OCI-LY1 (cell line): ENCODE measurements around the gene ARHGAP10.

ENCODE experiments used
- H2AFZ ChIP-seq: fragments of 200-600 bp; sonication (generic), shearing (Covaris generic); 2 replicates; pipeline ENCODE4 v1.6.0; 2014; ENCODE audit warnings: antibody characterized with exemption, mild to moderate bottlenecking, low read length
- H3F3A ChIP-seq: fragments of 200-600 bp; sonication (generic), shearing (Covaris generic); 2 replicates; pipeline ENCODE4 v1.6.0; 2014; ENCODE audit warnings: mild to moderate bottlenecking, antibody characterized with exemption, low read length, moderate library complexity; ENCODE audit not compliant: insufficient read depth
- H3K27ac ChIP-seq: fragments of 200-600 bp; sonication (generic); 2 replicates; pipeline ENCODE4 v1.5.1; 2014; ENCODE audit warnings: low read length, mixed run types, mild to moderate bottlenecking, low read depth; ENCODE audit not compliant: poor library complexity, severe bottlenecking
- H3K27me3 ChIP-seq: fragments of 200-600 bp; sonication (generic); 2 replicates; pipeline ENCODE4 v1.6.0; 2014; ENCODE audit warnings: antibody characterized with exemption, mild to moderate bottlenecking, low read length, moderate library complexity; ENCODE audit not compliant: insufficient read depth
- H3K36me3 ChIP-seq: fragments of 200-600 bp; sonication (generic); 2 replicates; pipeline ENCODE4 v1.6.1; 2014; ENCODE audit warnings: mild to moderate bottlenecking, antibody characterized with exemption, low read length, moderate library complexity, mixed read lengths; ENCODE audit not compliant: insufficient read depth
- H3K4me1 ChIP-seq: fragments of 200-600 bp; sonication (generic); 2 replicates; pipeline ENCODE4 v1.5.1; 2014; ENCODE audit warnings: mild to moderate bottlenecking, low read length, moderate library complexity; ENCODE audit not compliant: insufficient read depth, severe bottlenecking
- H3K4me2 ChIP-seq: fragments of 200-600 bp; sonication (generic), shearing (Covaris generic); 2 replicates; pipeline ENCODE4 v1.6.1; 2014; ENCODE audit warnings: low read length
- H3K4me3 ChIP-seq: fragments of 200-600 bp; sonication (generic); 2 replicates; pipeline ENCODE4 v1.5.1; 2014; ENCODE audit warnings: low read length, low read depth, mild to moderate bottlenecking, mixed read lengths; ENCODE audit not compliant: poor library complexity, severe bottlenecking
- H3K79me2 ChIP-seq: fragments of 200-600 bp; shearing (Covaris generic); 2 replicates; pipeline ENCODE4 v1.6.1; 2016; ENCODE audit warnings: mixed run types, low read length, mixed read lengths; ENCODE audit not compliant: insufficient read depth
- H3K9ac ChIP-seq: fragments of 200-600 bp; sonication (generic), shearing (Covaris generic); 2 replicates; pipeline ENCODE4 v1.6.1; 2014; ENCODE audit warnings: mild to moderate bottlenecking, low read length, mixed read lengths
- H3K9me2 ChIP-seq: fragments of 200-600 bp; sonication (generic), shearing (Covaris generic); 2 replicates; pipeline ENCODE4 v1.6.1; 2014; ENCODE audit warnings: low read depth, mild to moderate bottlenecking, low read length, mixed read lengths
- H3K9me3 ChIP-seq: fragments of 200-600 bp; shearing (Covaris generic); 2 replicates; pipeline ENCODE4 v1.6.1; 2014; ENCODE audit warnings: low read length, mixed read lengths
- H4K20me1 ChIP-seq: fragments of 200-600 bp; sonication (generic), shearing (Covaris generic); 2 replicates; pipeline ENCODE4 v1.6.0; 2016; ENCODE audit warnings: mild to moderate bottlenecking, low read length; ENCODE audit not compliant: insufficient read depth
- CTCF ChIP-seq: fragments of 200-600 bp; sonication (generic), shearing (Covaris generic); IDR thresholded peaks from 2 replicates; pipeline ENCODE4 v1.5.1; 2017; ENCODE audit warnings: mild to moderate bottlenecking, antibody characterized with exemption, low read length, moderate library complexity, mixed read lengths
- EZH2 ChIP-seq: fragments of 200-600 bp; sonication (generic), shearing (Covaris generic); IDR thresholded peaks from 2 replicates; pipeline ENCODE4 v1.8.0; 2017; ENCODE audit warnings: borderline replicate concordance, mixed run types, mild to moderate bottlenecking, antibody characterized with exemption, low read length, moderate library complexity, mixed read lengths

Gene ARHGAP10

GRCh38 chr4:147772056-147772455 lies 40.2 kb downstream of the ARHGAP10 start:
- no peaks in the 10 kb centered on the region for H3K4me1 ChIP-seq
- H3K27me3 ChIP-seq = no peaks in the 10 kb centered on the region
- H3K4me3 ChIP-seq = no peak overlapping the region
- no peaks in the 10 kb centered on the region for H3K36me3 ChIP-seq
- H4K20me1 ChIP-seq = no peaks in the 10 kb centered on the region
- no peak overlapping the region for H3K4me2 ChIP-seq
- no peaks in the 10 kb centered on the region for H3K9me3 ChIP-seq
- no peak for TF ChIP-seq CTCF
- TF ChIP-seq EZH2 = no peak
- no peaks in the 10 kb centered on the region for H3K79me2 ChIP-seq
- H3F3A ChIP-seq = no peaks in the 10 kb centered on the region
- no peak overlapping the region for H3K9ac ChIP-seq
- H3K27ac ChIP-seq = no peak overlapping the region
- H2AFZ ChIP-seq = no peak overlapping the region
- H3K9me2 ChIP-seq = no peaks in the 10 kb centered on the region

- no peaks in the 10 kb centered on the region for H3K36me3 ChIP-seq
- H3K9ac ChIP-seq = no peak overlapping the region
- H3K9me2 ChIP-seq = no peaks in the 10 kb centered on the region
- H2AFZ ChIP-seq = no peak overlapping the region
- no peaks in the 10 kb centered on the region for H3K27me3 ChIP-seq
- H3F3A ChIP-seq = no peaks in the 10 kb centered on the region
- H3K27ac ChIP-seq = no peak overlapping the region
- no peak overlapping the region for H3K4me2 ChIP-seq
- H4K20me1 ChIP-seq = no peaks in the 10 kb centered on the region
- H3K4me3 ChIP-seq = no peak overlapping the region
- no peaks in the 10 kb centered on the region for H3K9me3 ChIP-seq
- no peaks in the 10 kb centered on the region for H3K79me2 ChIP-seq
- H3K4me1 ChIP-seq = no peaks in the 10 kb centered on the region
- no peak for TF ChIP-seq CTCF
- TF ChIP-seq EZH2 = no peak
Observed at GRCh38 chr4:147772459-147772969, 40.6 kb downstream of the ARHGAP10 start.

- H3K36me3 ChIP-seq = no peaks in the 10 kb centered on the region
- H3K9me3 ChIP-seq = no peaks in the 10 kb centered on the region
- H3K9me2 ChIP-seq = no peaks in the 10 kb centered on the region
- H2AFZ ChIP-seq = no peak overlapping the region
- H4K20me1 ChIP-seq = no peaks in the 10 kb centered on the region
- H3K4me2 ChIP-seq = no peak overlapping the region
- no peak overlapping the region for H3K9ac ChIP-seq
- no peaks in the 10 kb centered on the region for H3K27me3 ChIP-seq
- H3K27ac ChIP-seq = no peak overlapping the region
- no peaks in the 10 kb centered on the region for H3F3A ChIP-seq
- no peak overlapping the region for H3K4me3 ChIP-seq
- no peaks in the 10 kb centered on the region for H3K4me1 ChIP-seq
- TF ChIP-seq CTCF = no peak
- no peak for TF ChIP-seq EZH2
- no peaks in the 10 kb centered on the region for H3K79me2 ChIP-seq
Observed at GRCh38 chr4:147773261-147774184, 41.6 kb downstream of the ARHGAP10 start.
